ENCODE measurements around the gene ZC3HAV1.

ZC3HAV1 gene

DNA sequence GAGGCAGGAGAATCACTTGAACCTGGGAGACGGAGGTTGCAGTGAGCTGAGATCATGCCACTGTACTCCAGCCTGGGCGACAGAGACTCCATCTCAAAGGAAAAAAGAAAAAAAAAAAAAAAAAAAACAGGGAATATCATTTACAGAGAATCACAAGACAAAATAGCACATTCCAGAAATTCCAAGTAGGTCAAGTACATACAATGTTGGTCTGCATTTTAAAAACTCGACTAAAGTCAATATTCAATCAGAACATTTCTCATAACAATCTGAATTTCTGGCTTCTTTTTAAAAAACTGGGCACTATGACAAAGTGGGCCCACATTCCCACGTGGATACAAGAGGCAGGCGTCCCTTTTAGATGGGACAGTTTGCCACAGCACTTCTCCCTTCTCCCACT lies 86.4 kb downstream of the ZC3HAV1 start:
- TF ChIP-seq, protein P1, sequence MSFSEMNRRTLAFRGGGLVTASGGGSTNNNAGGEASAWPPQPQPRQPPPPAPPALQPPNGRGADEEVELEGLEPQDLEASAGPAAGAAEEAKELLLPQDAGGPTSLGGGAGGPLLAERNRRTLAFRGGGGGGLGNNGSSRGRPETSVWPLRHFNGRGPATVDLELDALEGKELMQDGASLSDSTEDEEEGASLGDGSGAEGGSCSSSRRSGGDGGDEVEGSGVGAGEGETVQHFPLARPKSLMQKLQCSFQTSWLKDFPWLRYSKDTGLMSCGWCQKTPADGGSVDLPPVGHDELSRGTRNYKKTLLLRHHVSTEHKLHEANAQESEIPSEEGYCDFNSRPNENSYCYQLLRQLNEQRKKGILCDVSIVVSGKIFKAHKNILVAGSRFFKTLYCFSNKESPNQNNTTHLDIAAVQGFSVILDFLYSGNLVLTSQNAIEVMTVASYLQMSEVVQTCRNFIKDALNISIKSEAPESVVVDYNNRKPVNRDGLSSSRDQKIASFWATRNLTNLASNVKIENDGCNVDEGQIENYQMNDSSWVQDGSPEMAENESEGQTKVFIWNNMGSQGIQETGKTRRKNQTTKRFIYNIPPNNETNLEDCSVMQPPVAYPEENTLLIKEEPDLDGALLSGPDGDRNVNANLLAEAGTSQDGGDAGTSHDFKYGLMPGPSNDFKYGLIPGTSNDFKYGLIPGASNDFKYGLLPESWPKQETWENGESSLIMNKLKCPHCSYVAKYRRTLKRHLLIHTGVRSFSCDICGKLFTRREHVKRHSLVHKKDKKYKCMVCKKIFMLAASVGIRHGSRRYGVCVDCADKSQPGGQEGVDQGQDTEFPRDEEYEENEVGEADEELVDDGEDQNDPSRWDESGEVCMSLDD (tag by site-specific recombination; IDR thresholded peaks at IDR 0.05) = no peak
- TF ChIP-seq ZNF138 (tag by site-specific recombination; IDR thresholded peaks at IDR 0.05; ENCODE audit: borderline replicate concordance) (no peak), KLF8 (tag by site-specific recombination; IDR thresholded peaks at IDR 0.05) (no peak), ZNF335 (tag by site-specific recombination; conservative IDR thresholded peaks at IDR 0.05) (no peak), ZNF121 (tag by site-specific recombination; IDR thresholded peaks at IDR 0.05) (no peak), ZNF670 (tag by site-specific recombination; IDR thresholded peaks at IDR 0.05; ENCODE audit: low read depth) (no peak), ZNF747 (tag by site-specific recombination; IDR thresholded peaks at IDR 0.05) (no peak)
- TF ChIP-seq, protein P2, sequence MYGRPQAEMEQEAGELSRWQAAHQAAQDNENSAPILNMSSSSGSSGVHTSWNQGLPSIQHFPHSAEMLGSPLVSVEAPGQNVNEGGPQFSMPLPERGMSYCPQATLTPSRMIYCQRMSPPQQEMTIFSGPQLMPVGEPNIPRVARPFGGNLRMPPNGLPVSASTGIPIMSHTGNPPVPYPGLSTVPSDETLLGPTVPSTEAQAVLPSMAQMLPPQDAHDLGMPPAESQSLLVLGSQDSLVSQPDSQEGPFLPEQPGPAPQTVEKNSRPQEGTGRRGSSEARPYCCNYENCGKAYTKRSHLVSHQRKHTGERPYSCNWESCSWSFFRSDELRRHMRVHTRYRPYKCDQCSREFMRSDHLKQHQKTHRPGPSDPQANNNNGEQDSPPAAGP (tag by site-specific recombination; IDR thresholded peaks at IDR 0.05) = no peak
- Histone ChIP-seq H3K27ac (ENCODE audit: extremely low read depth, low read depth, low read length) (no peak overlapping the region), H3K36me3 (ENCODE audit: control insufficient read depth in 2 of 2, insufficient read depth in 1 of 2, low read length in 2 of 2) (peaks cover 0 to 16% of the 10 kb centered on the region in 2 experiments; a peak in 1 of 3 replicates), H3K9me3 (ENCODE audit: control insufficient read depth, insufficient read depth, low read depth, low read length) (no peaks in the 10 kb centered on the region), H3K4me1 (ENCODE audit: control insufficient read depth, insufficient read depth, low read length) (no peaks in the 10 kb centered on the region), H3K4me3 (ENCODE audit: low read depth, low read length) (no peak overlapping the region)
- ChIA-PET CTCF (no interaction called here), POLR2A (interaction anchor here (0.6 kb wide), 1 partner anchor 88 kb away, joined by 3 read pairs; no protein-coding TSS in a partner anchor)

DNA sequence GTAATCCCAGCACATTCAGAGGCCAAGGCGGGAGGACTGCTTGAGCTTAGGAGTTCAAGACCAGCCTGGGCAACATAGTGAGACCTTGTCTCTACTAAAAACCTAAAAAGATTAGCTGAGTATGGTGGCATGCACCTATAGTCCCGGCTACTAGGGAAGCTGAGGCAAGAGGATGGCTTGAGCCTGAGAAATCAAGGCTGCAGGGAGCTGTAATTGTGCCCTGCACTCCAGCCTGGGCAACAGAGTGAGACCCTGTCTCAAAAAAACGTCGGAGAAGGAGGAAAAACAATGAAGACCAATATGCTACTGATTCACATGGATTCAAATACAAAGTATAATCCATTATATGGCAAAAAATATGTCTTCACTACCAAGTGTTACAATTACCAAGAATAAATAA lies 87.2 kb downstream of the ZC3HAV1 start:
- TF ChIP-seq, protein P3, sequence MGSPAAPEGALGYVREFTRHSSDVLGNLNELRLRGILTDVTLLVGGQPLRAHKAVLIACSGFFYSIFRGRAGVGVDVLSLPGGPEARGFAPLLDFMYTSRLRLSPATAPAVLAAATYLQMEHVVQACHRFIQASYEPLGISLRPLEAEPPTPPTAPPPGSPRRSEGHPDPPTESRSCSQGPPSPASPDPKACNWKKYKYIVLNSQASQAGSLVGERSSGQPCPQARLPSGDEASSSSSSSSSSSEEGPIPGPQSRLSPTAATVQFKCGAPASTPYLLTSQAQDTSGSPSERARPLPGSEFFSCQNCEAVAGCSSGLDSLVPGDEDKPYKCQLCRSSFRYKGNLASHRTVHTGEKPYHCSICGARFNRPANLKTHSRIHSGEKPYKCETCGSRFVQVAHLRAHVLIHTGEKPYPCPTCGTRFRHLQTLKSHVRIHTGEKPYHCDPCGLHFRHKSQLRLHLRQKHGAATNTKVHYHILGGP (tag by site-specific recombination; IDR thresholded peaks at IDR 0.05) = no peak
- peak; percentile 39; the same call in 1 of the 2 replicates for TF ChIP-seq ZNF121 (tag by site-specific recombination; IDR thresholded peaks at IDR 0.05)
- Histone ChIP-seq H3K36me3 (ENCODE audit: control insufficient read depth in 2 of 2, insufficient read depth in 1 of 2, low read length in 2 of 2) (peaks cover 0 to 16% of the 10 kb centered on the region in 2 experiments; a peak in 1 of 3 replicates), H3K9me3 (ENCODE audit: control insufficient read depth, insufficient read depth, low read depth, low read length) (no peaks in the 10 kb centered on the region), H3K27ac (ENCODE audit: extremely low read depth, low read depth, low read length) (no peak overlapping the region), H3K4me1 (ENCODE audit: control insufficient read depth, insufficient read depth, low read length) (no peaks in the 10 kb centered on the region), H3K4me3 (ENCODE audit: low read depth, low read length) (no peak overlapping the region)
- ChIA-PET CTCF (interaction anchor here (2.0 kb wide), 1 partner anchor 53 kb away, joined by 7 read pairs; no protein-coding TSS in a partner anchor), POLR2A (interaction anchor here (0.6 kb wide), 2 partner anchors 31 to 87 kb away, joined by 3 to 6 read pairs; no protein-coding TSS in a partner anchor)

DNA sequence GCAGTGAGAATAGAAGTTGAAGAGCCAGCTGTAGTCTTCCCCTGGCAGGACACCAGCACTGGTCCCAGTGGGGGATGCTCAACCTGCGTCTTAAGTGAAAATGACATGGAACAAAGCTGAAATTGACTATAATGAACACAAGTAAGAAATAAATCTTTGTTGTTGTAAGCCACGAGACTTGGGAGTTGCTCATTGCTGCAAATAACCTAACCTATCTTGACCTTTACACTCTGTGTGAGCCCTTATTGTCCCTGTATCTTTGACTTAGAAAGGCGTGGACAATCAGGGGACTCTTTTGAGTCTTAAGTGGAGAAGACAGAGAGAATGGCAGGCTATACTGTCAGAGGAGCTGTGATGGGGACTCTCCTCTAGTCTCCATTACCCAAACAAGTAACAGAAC lies 90.6 kb downstream of the ZC3HAV1 start:
- Histone ChIP-seq H3K9me3 (ENCODE audit: control insufficient read depth, insufficient read depth, low read depth, low read length) (no peaks in the 10 kb centered on the region), H3K27ac (ENCODE audit: extremely low read depth, low read depth, low read length) (no peak overlapping the region), H3K36me3 (ENCODE audit: control insufficient read depth in 2 of 2, insufficient read depth in 1 of 2, low read length in 2 of 2) (peaks cover 0 to 9% of the 10 kb centered on the region in 2 experiments; a peak in 1 of 3 replicates), H3K4me3 (ENCODE audit: low read depth, low read length) (no peak overlapping the region), H3K4me1 (ENCODE audit: control insufficient read depth, insufficient read depth, low read length) (no peaks in the 10 kb centered on the region)
- ChIA-PET CTCF (interaction anchor here (0.7 to 3.1 kb wide), 5 partner anchors 9 to 269 kb away, joined by 3 to 30 read pairs (median 3); no protein-coding TSS in a partner anchor), POLR2A (no interaction called here)
- TF ChIP-seq MEIS1 (CRISPR knock-in tag; IDR thresholded peaks at IDR 0.05; ENCODE audit: borderline replicate concordance) = no peak
- no peak for TF ChIP-seq KLF10 (tag by site-specific recombination; IDR thresholded peaks at IDR 0.05)
- TF ChIP-seq, protein P4, sequence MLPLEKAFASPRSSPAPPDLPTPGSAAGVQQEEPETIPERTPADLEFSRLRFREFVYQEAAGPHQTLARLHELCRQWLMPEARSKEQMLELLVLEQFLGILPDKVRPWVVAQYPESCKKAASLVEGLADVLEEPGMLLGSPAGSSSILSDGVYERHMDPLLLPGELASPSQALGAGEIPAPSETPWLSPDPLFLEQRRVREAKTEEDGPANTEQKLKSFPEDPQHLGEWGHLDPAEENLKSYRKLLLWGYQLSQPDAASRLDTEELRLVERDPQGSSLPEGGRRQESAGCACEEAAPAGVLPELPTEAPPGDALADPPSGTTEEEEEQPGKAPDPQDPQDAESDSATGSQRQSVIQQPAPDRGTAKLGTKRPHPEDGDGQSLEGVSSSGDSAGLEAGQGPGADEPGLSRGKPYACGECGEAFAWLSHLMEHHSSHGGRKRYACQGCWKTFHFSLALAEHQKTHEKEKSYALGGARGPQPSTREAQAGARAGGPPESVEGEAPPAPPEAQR (tag by site-specific recombination; IDR thresholded peaks at IDR 0.05) = no peak
- no peak for TF ChIP-seq RBAK (tag by site-specific recombination; IDR thresholded peaks at IDR 0.05)
- TF ChIP-seq GLI2 (tag by site-specific recombination; IDR thresholded peaks at IDR 0.05; ENCODE audit: borderline replicate concordance, low read depth) = no peak
- TF ChIP-seq ZNF555 (tag by site-specific recombination; conservative IDR thresholded peaks at IDR 0.05) = no peak

Data from HEK293 (cell line).